HG02943 (cell line): ENCODE measurements around the gene NENF.
"Not testable (repeated sequence)": the region's sequence is repeated elsewhere in the genome, so short reads cannot be mapped to it uniquely, and the experiment has no call there.

ENCODE experiments used
- ATAC-seq: cut with Tn5 transposase; IDR thresholded peaks from one replicate; pipeline ENCODE4 v1.9.1; 2021; ENCODE audit warnings: mild to moderate bottlenecking, low read depth, moderate library complexity; ENCODE audit not compliant: unreplicated experiment

The NENF gene

GRCh38 chr1:212478467-212479025 lies 45.8 kb downstream of the NENF start:
- ATAC-seq, result no peak

- no peak for ATAC-seq
Observed at GRCh38 chr1:212479188-212479587, 46.5 kb downstream of the NENF start.

GRCh38 chr1:212480711-212481437 lies 48.2 kb downstream of the NENF start:
- ATAC-seq, result not testable (repeated sequence)

- ATAC-seq, result no peak
Observed at GRCh38 chr1:212481438-212481767, 48.7 kb downstream of the NENF start.

- ATAC-seq, result no peak
Observed at GRCh38 chr1:212482006-212482636, 49.4 kb downstream of the NENF start.

GRCh38 chr1:212482637-212483441 lies 50.1 kb downstream of the NENF start:
- no peak for ATAC-seq

GRCh38 chr1:212484701-212485570 lies 52.2 kb downstream of the NENF start:
- no peak for ATAC-seq

- ATAC-seq, result no peak
Observed at GRCh38 chr1:212485571-212485912, 52.8 kb downstream of the NENF start.

- no peak for ATAC-seq
Observed at GRCh38 chr1:212485913-212486618, 53.3 kb downstream of the NENF start.

- ATAC-seq, result no peak
Observed at GRCh38 chr1:212486619-212486975, 53.9 kb downstream of the NENF start.

GRCh38 chr1:212487286-212487685 lies 54.6 kb downstream of the NENF start:
- no peak for ATAC-seq

GRCh38 chr1:212487774-212488435 lies 55.2 kb downstream of the NENF start:
- no peak for ATAC-seq

GRCh38 chr1:212488436-212489283 lies 55.9 kb downstream of the NENF start:
- ATAC-seq, result peak; percentile 50

GRCh38 chr1:212489284-212489859 lies 56.7 kb downstream of the NENF start:
- ATAC-seq, result no peak

GRCh38 chr1:212490276-212490675 lies 57.6 kb downstream of the NENF start:
- ATAC-seq, result no peak

GRCh38 chr1:212491454-212491853 lies 58.7 kb downstream of the NENF start:
- no peak for ATAC-seq
